K562 (cell line): ENCODE data around the gene PITPNC1. TPM values are rescaled to one million over a fixed set of nuclear protein-coding genes. Genes with fewer than 3 reads are reported as not detected.

Experiments used
- BACH1 ChIP-seq: fragments of 200-800 bp; sonication (Bioruptor generic); IDR thresholded peaks from 2 replicates; pipeline ENCODE4 v1.6.1; 2016; ENCODE audit warnings: missing genetic modification characterization, missing compliant biosample characterization
- BHLHE40 ChIP-seq: IDR thresholded peaks from 2 replicates; pipeline ENCODE4 v1.6.1; 2011; ENCODE audit warnings: low read length, improper control_type of control experiment
- CGGBP1 ChIP-seq: fragments of 250-450 bp; sonication (Bioruptor Pico); IDR thresholded peaks from 2 replicates; pipeline ENCODE4 v1.9.0; 2021; ENCODE audit warnings: mild to moderate bottlenecking
- CTCF ChIP-seq, 3 experiments: IDR thresholded peaks in 2 of 3; conservative IDR thresholded peaks in 1 of 3; 2 replicates each; pipeline ENCODE4 v1.5.1; 2011 to 2012; ENCODE audit warnings: low read length in 3 of 3, mild to moderate bottlenecking in 3 of 3, control low read depth in 2 of 3, improper control_type of control experiment in 1 of 3, inconsistent platforms in 1 of 3, low read depth in 1 of 3, mixed read lengths in 1 of 3, moderate library complexity in 1 of 3; ENCODE audit not compliant: insufficient read depth in 2 of 3
- E2F8 ChIP-seq: fragments of 450-650 bp; IDR thresholded peaks from 2 replicates; pipeline ENCODE4 v1.7.1; 2018; ENCODE audit warnings: mild to moderate bottlenecking, low read depth; ENCODE audit not compliant: partially characterized antibody
- ELF4 ChIP-seq: fragments of 450-650 bp; formaldehyde crosslinking; IDR thresholded peaks from 2 replicates; pipeline ENCODE4 v1.4.0; 2022; ENCODE audit warnings: missing genetic modification characterization
- FOSL1 ChIP-seq: fragments of 200-800 bp; sonication (Bioruptor generic); conservative IDR thresholded peaks from 2 replicates; pipeline ENCODE4 v1.6.1; 2016; ENCODE audit warnings: missing genetic modification characterization, missing compliant biosample characterization
- HNRNPK ChIP-seq: fragments of 200-400 bp; formaldehyde crosslinking; IDR thresholded peaks from one replicate; pipeline ENCODE4 v1.6.1; 2018; ENCODE audit warnings: mild to moderate bottlenecking, low read depth, low read length; ENCODE audit not compliant: poor library complexity, severe bottlenecking
- HNRNPLL ChIP-seq: fragments of 200-400 bp; formaldehyde crosslinking; IDR thresholded peaks from 2 replicates; pipeline ENCODE4 v1.6.1; 2017; ENCODE audit warnings: low read length, low read depth, mild to moderate bottlenecking; ENCODE audit not compliant: poor library complexity, severe bottlenecking
- ILK ChIP-seq: fragments of 450-650 bp; IDR thresholded peaks from 2 replicates; pipeline ENCODE4 v1.6.1; 2016; ENCODE audit warnings: missing genetic modification characterization, low read depth, mild to moderate bottlenecking, missing compliant biosample characterization, moderate library complexity, borderline replicate concordance
- KAT8 ChIP-seq: fragments of 450-650 bp; IDR thresholded peaks from 2 replicates; pipeline ENCODE4 v1.6.1; 2016; ENCODE audit warnings: low read depth, mild to moderate bottlenecking
- LEF1 ChIP-seq: fragments of 450-650 bp; IDR thresholded peaks from 2 replicates; pipeline ENCODE4 v1.6.1; 2016; ENCODE audit warnings: mild to moderate bottlenecking
- MCM7 ChIP-seq, 2 experiments: fragments of 450-650 bp; IDR thresholded peaks; 2 replicates each; pipeline ENCODE4 v1.6.1; 2016 to 2018
- MYC ChIP-seq, 2 experiments: fragments of 250-450 bp in 1 of 2; sonication (Bioruptor Pico) in 1 of 2; IDR thresholded peaks; 2 replicates each; pipeline versions ENCODE4 v1.5.1 to v1.6.1; 2012 to 2021; ENCODE audit warnings: low read depth in 2 of 2, borderline replicate concordance in 1 of 2, improper control_type of control experiment in 1 of 2, low read length in 1 of 2, mild to moderate bottlenecking in 1 of 2, moderate library complexity in 1 of 2
- NCOA6 ChIP-seq: fragments of 450-650 bp; IDR thresholded peaks from 2 replicates; pipeline ENCODE4 v1.6.1; 2017; ENCODE audit warnings: mild to moderate bottlenecking
- NFE2L1 ChIP-seq: fragments of 450-650 bp; IDR thresholded peaks from 2 replicates; pipeline ENCODE4 v1.6.1; 2016; ENCODE audit warnings: missing genetic modification characterization, low read depth, mild to moderate bottlenecking, missing compliant biosample characterization, moderate library complexity, borderline replicate concordance
- NR4A1 ChIP-seq, 2 experiments: fragments of 250-450 bp in 1 of 2; fragments of 450-650 bp in 1 of 2; sonication (Bioruptor Pico) in 1 of 2; IDR thresholded peaks; 2 replicates each; pipeline versions ENCODE4 v1.4.0 to v1.6.1; 2016 to 2020; ENCODE audit warnings: mild to moderate bottlenecking in 2 of 2, missing compliant biosample characterization in 1 of 2, missing genetic modification characterization in 1 of 2, moderate library complexity in 1 of 2
- PTBP1 ChIP-seq: fragments of 200-400 bp; formaldehyde crosslinking; IDR thresholded peaks from 2 replicates; pipeline ENCODE4 v1.6.1; 2017; ENCODE audit warnings: low read depth, low read length
- USF1 ChIP-seq: sonication (generic); formaldehyde crosslinking; IDR thresholded peaks from 2 replicates; pipeline ENCODE4 v1.9.0; 2022; ENCODE audit warnings: mild to moderate bottlenecking, missing genetic modification reagents
- ZNF511 ChIP-seq: sonication (generic); formaldehyde crosslinking; IDR thresholded peaks from 2 replicates; pipeline ENCODE4 v1.8.0; 2022; ENCODE audit warnings: mild to moderate bottlenecking, missing genetic modification reagents
- polyA plus RNA-seq, 8 experiments: library from polyadenylated mRNA; depleted of rRNA in 4 of 8; stranded (reverse) in 5 of 8; unstranded in 3 of 8; fragments of >200 nt; fragmentation: Nextera tagmentation in 2 of 8; fragmentation: Illumina TruSeq in 1 of 8; extraction: Ambion mirVana in 2 of 8; extraction: Trizol in 1 of 8; gene quantifications; 2 replicates each; pipeline versions ENCODE4 v1.2.1 to v1.2.3, GENCODE V29; 2011 to 2014; ENCODE audit warnings: inconsistent platforms in 1 of 8, missing spikeins in 1 of 8
- total RNA-seq, 7 experiments: library from RNA; depleted of rRNA in 6 of 7; stranded (reverse); fragments of >200 nt in 6 of 7; fragmentation: Illumina TruSeq in 2 of 7; extraction: Trizol in 2 of 7; gene quantifications; 2 replicates each; pipeline versions ENCODE4 v1.2.1 to v1.2.3, GENCODE V29; 2011 to 2021; ENCODE audit warnings: low replicate concordance in 1 of 7

The PITPNC1 gene
- total and polyA plus RNA-seq, 9 of the 15 experiments (the other 6 are each of a cell fraction or from before 2014, with no cell fraction given) = 0.11 to 1.1 (median 0.65) TPM

GRCh38 chr17:67366193-67367157, 10.6 kb upstream of the PITPNC1 start, which contains the start of gene PSMD12 (continued):
- TF ChIP-seq CTCF (IDR thresholded peaks at IDR 0.05 in 2 of 3, conservative IDR thresholded peaks at IDR 0.05 in 1 of 3; ENCODE audit: insufficient read depth in 2 of 3, low read depth in 1 of 3, low read length in 3 of 3) = no peak
- peak; percentile 88 for TF ChIP-seq ZNF511 (CRISPR knock-in tag)
- no peak for TF ChIP-seq PTBP1
- no peak for TF ChIP-seq USF1
- TF ChIP-seq KAT8 = no peak
- TF ChIP-seq MCM7 (IDR thresholded peaks at IDR 0.05) = no peak
- peak; percentile 42 for TF ChIP-seq HNRNPLL
- no peak; the same call in 1 of the 2 replicates for TF ChIP-seq FOSL1 (tag)
- TF ChIP-seq NFE2L1 (tag) = no peak
- no peak for TF ChIP-seq BHLHE40
- TF ChIP-seq ILK (tag) = no peak
- no peak for TF ChIP-seq CGGBP1 (CRISPR knock-in tag)
- TF ChIP-seq BACH1 (tag) = no peak
- TF ChIP-seq HNRNPK = no peak
- TF ChIP-seq LEF1 = no peak
- TF ChIP-seq MYC (IDR thresholded peaks at IDR 0.05; ENCODE audit: low read depth, low read length) = peak; percentile 69; the same call in 1 of the 2 replicates
- TF ChIP-seq MYC (CRISPR knock-in tag; IDR thresholded peaks at IDR 0.05; ENCODE audit: borderline replicate concordance, low read depth) = peak; percentile 61; the same call in 1 of the 2 replicates
- TF ChIP-seq NCOA6 = no peak
- peak; percentile 26 for TF ChIP-seq E2F8
- 0 out of 2 replicates have a peak, but pooled peaks have one; percentile 31 for TF ChIP-seq NR4A1 (CRISPR knock-in tag; IDR thresholded peaks at IDR 0.05)
- TF ChIP-seq NR4A1 (tag; IDR thresholded peaks at IDR 0.05) = no peak
- TF ChIP-seq ELF4 (CRISPR knock-in tag) = no peak
